GM18520 (cell line): ENCODE results near the gene TCF7L2.

Experiments used
- ATAC-seq: cut with Tn5 transposase; IDR thresholded peaks from one replicate; pipeline ENCODE4 v1.9.1; 2021; ENCODE audit not compliant: unreplicated experiment

TCF7L2 gene

GRCh38 chr10:112946649-112947048 is 3.4 kb upstream of the TCF7L2 start:
- ATAC-seq = no peak

GRCh38 chr10:112948196-112948595 is 1.9 kb upstream of the TCF7L2 start:
- no peak for ATAC-seq

GRCh38 chr10:112949143-112949823 is 764 bp upstream of the TCF7L2 start:
- ATAC-seq = no peak

DNA sequence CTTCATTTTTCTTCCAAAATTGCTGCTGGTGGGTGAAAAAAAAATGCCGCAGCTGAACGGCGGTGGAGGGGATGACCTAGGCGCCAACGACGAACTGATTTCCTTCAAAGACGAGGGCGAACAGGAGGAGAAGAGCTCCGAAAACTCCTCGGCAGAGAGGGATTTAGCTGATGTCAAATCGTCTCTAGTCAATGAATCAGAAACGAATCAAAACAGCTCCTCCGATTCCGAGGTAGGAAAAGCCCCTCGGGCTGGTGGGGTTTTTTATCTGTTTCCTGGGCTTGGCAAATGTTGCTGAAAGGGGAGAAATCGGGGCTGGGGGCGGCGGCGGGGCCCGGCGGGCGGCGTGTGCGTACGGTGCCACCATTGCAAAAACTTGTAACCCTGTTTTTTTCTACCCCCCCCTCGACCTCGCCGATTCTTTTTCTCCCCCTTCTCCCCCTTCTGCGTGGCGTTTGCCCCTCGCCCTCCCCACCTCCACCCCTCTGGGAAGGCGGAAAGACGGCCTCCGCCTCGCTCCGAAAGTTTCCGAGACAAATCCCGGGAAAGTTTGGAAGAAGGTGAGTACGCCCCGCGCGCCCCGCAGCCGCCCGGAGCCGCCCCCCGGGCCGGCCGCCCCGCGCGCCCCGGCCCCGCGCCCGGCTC is 789 bp downstream of the TCF7L2 start:
- no peak for ATAC-seq

- ATAC-seq = no peak
These were observed 1.6 kb downstream of the TCF7L2 start for GRCh38 chr10:112951359-112952281.

GRCh38 chr10:112952282-112953173 is 2.5 kb downstream of the TCF7L2 start:
- ATAC-seq = no peak

DNA sequence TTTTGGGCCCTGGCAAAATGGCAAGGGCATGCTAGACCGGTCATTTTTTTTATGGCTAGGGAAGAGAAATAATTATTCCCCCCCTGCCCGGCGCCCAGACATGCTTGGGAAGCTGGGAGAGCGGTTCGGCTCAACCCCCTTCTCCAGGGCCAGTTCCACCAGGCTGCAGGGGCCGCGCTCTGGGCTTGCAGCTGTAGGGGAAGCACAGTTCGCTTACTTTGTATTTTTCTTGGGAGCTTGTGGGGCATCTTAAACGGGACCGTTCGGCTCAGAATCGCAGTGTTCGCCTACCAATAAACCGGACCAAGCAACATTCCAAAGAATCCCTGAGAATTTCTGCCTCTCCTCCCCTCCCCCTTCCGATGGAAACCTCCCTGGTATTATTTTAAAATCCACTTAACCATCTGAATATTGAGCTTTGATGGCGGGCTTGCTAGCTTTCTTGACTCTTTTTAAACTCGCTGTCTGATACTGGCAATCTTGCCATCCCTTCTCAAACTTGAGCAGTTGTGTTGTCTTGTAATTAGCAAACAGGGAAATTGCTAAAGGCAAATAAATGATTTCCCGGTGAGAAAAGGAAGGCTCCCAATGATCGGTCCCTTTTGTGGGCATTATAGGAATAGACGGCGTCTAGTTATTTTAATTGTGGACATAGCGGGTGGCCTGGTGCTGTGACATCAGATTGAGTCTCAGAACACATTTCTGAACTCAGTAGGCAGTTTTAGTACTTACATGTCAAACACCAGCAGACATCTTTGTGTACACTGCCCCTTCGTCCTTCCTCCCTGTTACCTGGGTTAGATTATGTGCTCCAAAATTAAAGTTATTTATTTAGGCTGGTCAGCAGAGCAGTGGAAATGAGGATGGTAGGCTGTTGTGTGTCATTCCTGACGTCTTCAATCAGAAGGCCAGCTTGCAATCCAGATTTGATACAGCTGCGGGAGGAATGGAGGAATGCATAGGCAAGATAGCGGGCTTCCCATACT is 3.4 kb downstream of the TCF7L2 start:
- ATAC-seq = no peak

DNA sequence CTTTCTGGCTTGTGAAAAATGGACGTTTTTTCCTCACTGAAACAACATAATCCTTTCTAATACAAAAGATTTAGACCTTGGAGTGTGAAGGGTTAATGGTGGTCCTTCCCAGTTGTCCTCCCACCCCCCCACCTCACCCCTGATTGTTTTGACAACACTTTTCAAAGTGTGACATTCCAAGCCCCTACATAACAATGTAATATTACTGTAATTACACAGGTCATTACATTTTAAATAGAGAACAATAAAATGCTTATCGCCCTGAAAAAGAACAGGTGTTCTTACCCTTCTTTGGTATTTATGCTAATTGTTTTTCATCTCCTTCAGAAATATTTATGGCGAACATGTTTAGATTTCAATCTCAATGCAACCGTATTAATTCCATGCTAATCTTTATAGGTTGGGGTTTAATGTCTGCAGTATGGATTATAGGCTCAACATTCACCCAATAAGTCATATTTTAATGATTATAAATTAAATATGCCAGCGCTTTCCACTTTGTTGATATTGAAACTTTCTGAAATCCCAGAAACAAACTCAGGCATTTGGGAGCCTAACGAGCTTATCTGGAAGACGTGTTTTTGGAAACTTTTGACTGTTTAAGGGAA is 5.0 kb downstream of the TCF7L2 start:
- no peak for ATAC-seq

DNA sequence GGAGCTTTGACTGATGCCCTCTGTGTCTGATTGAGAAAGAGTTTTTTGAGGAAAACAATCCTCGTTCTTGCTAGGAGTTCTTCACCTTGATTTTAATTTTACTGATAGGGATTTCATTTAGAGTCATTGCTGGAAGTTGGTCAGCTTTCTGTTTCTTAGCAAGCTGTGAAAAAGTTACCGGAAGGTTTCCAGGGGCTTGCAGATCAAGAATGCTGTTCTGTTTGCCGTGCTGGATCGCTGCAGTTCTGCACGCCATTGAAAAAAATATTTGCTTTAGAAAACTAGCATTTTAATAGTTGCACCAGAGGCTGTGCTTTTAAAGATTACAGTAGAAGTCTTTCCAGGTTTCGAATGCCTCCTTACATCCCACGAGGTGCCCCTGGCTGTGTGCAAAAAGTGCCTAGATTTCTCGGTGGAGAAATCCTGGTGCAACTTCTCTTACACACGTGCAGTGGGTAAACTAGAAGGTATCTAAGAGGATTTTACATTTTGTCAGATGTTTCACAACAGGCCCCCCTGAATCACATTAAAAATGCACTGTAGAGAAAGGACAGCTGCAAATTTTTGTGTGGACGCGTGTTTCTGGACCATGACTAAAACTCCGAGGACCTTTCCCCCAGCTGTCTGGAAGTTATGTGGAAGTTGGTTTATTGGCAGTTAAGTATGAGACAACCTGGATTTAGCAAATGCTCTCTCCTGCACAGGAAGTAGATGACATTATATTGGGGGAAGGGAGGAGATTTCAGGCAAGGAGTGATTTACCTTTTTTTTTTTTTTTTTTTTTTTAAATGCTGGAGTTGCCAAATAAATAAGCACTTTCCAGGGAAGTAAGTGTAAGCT is 5.8 kb downstream of the TCF7L2 start:
- no peak for ATAC-seq

DNA sequence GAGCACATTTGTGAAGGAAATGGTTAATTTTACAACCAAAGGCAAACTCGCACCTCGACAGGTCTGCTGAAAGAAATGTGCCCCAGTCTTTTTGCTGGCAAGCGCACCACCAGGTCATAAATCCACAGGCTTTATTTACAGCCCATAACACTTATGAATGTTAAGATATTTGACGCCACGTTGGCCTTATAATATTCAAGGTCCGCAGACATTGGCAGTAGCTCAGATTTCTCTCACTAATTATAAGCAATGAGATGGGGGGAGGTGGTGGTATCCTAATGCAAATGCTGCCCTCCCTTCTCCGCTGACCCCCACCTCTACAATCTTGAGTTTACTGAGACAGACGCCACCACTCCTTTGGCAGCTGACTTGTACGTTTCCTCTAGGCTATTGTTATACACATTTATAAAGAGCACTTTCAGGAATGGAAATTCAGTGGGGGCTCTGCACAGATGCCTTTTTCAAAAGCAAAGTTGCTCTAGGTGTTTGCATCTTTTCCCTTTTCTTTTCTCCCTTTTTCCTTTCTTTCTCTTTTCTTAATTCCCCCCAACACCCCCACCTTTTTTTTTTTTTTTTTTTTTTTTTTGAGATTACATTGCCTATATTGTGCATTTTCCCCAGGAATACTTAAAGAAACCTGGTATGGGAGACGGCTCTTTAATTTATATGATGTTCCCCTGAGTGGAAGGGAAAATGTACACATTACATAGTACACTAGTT is 6.7 kb downstream of the TCF7L2 start:
- no peak for ATAC-seq

- ATAC-seq = no peak
These were observed 7.6 kb downstream of the TCF7L2 start for GRCh38 chr10:112957640-112958092.

- no peak for ATAC-seq
These were observed 8.4 kb downstream of the TCF7L2 start for GRCh38 chr10:112958275-112958995.

GRCh38 chr10:112959207-112959838 is 9.3 kb downstream of the TCF7L2 start:
- ATAC-seq = no peak

- ATAC-seq = no peak
These were observed 10.2 kb downstream of the TCF7L2 start for GRCh38 chr10:112960151-112960681.

GRCh38 chr10:112961609-112962008 is 11.6 kb downstream of the TCF7L2 start:
- ATAC-seq = no peak

- no peak for ATAC-seq
These were observed 12.3 kb downstream of the TCF7L2 start for GRCh38 chr10:112962343-112962742.
